Measurements from ENCODE around the gene PPM1D.

Gene PPM1D

DNA sequence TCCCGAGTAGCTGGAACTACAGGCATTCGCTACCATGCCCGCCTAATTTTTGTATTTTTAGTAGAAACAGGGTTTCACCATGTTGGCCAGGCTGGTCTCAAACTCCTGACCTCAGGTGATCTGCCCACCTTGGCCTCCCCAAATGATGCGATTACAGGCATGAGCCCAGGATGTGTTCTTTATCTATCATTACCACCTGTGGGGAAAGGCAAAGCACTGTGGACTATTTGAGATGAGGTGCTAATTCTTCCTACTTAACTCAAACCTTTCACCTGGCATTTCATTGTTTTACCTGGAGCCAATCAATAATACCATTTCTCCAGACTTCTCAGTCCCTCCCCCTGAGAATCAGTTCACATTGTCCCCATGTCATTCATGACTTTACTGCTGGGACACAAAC is 20.4 kb upstream of the PPM1D start (continued):
- TF ChIP-seq, protein P1, sequence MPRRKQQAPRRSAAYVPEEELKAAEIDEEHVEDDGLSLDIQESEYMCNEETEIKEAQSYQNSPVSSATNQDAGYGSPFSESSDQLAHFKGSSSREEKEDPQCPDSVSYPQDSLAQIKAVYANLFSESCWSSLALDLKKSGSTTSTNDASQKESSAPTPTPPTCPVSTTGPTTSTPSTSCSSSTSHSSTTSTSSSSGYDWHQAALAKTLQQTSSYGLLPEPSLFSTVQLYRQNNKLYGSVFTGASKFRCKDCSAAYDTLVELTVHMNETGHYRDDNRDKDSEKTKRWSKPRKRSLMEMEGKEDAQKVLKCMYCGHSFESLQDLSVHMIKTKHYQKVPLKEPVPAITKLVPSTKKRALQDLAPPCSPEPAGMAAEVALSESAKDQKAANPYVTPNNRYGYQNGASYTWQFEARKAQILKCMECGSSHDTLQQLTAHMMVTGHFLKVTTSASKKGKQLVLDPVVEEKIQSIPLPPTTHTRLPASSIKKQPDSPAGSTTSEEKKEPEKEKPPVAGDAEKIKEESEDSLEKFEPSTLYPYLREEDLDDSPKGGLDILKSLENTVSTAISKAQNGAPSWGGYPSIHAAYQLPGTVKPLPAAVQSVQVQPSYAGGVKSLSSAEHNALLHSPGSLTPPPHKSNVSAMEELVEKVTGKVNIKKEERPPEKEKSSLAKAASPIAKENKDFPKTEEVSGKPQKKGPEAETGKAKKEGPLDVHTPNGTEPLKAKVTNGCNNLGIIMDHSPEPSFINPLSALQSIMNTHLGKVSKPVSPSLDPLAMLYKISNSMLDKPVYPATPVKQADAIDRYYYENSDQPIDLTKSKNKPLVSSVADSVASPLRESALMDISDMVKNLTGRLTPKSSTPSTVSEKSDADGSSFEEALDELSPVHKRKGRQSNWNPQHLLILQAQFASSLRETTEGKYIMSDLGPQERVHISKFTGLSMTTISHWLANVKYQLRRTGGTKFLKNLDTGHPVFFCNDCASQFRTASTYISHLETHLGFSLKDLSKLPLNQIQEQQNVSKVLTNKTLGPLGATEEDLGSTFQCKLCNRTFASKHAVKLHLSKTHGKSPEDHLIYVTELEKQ (tag by site-specific recombination; IDR thresholded peaks at IDR 0.05; ENCODE audit: borderline replicate concordance): no peak
- no peak for TF ChIP-seq ZSCAN16 (tag by site-specific recombination; IDR thresholded peaks at IDR 0.05)
- TF ChIP-seq ZNF792 (tag by site-specific recombination; IDR thresholded peaks at IDR 0.05): no peak
- no peak for TF ChIP-seq ZNF433 (tag by site-specific recombination; IDR thresholded peaks at IDR 0.05; ENCODE audit: low read depth)
- TF ChIP-seq ZNF350 (tag by site-specific recombination; IDR thresholded peaks at IDR 0.05): no peak
- TF ChIP-seq ZNF596 (tag by site-specific recombination; IDR thresholded peaks at IDR 0.05): no peak

DNA sequence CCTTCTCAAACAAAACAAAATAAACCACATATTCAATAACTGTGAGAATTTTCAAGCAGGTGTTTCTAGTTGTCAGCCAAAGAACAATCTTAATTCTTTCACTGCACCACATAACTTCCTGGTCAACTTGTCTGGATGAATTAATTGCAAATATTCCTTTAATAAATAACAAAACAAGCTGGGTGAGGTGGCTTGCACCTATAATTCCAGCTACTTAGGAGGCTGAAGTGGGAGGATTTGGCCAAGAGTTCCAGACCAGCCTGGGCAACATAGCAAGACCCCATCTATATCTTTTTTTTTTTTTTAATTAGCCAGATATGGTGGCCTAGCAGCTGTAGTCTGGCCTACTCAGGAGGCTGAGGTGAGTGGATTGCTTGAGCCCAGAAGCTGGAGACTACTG is 17.0 kb upstream of the PPM1D start:
- Histone ChIP-seq H3K4me1 (ENCODE audit: control insufficient read depth, insufficient read depth, low read length) (no peaks in the 10 kb centered on the region), H3K27ac (ENCODE audit: extremely low read depth, low read depth, low read length) (no peak overlapping the region), H3K4me3 (ENCODE audit: low read depth, low read length) (no peak overlapping the region), H3K9me3 (ENCODE audit: control insufficient read depth, insufficient read depth, low read depth, low read length) (no peaks in the 10 kb centered on the region), H3K36me3 (ENCODE audit: control insufficient read depth in 2 of 2, insufficient read depth in 1 of 2, low read length in 2 of 2) (no peaks in the 10 kb centered on the region)
- ChIA-PET CTCF (interaction anchor here (3.1 kb wide), 1 partner anchor 13 kb away, joined by 16 read pairs; no protein-coding TSS in a partner anchor), POLR2A (interaction anchor here (3.5 kb wide), 1 partner anchor 17 kb away, joined by 13 read pairs; the partner anchor contains the start of gene PPM1D)
- TF ChIP-seq ZNF514 (tag by site-specific recombination; IDR thresholded peaks at IDR 0.05) (no peak), ZNF121 (tag by site-specific recombination; IDR thresholded peaks at IDR 0.05) (peak; percentile 91), ZBTB48 (tag by site-specific recombination; IDR thresholded peaks at IDR 0.05) (no peak), TCF7L2 (IDR thresholded peaks at IDR 0.05; ENCODE audit: borderline replicate concordance, low read depth, low read length) (no peak), ZNF138 (tag by site-specific recombination; IDR thresholded peaks at IDR 0.05; ENCODE audit: borderline replicate concordance) (no peak), ZNF174 (tag by site-specific recombination; IDR thresholded peaks at IDR 0.05) (no peak), ZNF274 (IDR thresholded peaks at IDR 0.05; ENCODE audit: low read length) (no peak), ZNF274 (tag by site-specific recombination; IDR thresholded peaks at IDR 0.05; ENCODE audit: borderline replicate concordance) (no peak)
- TF ChIP-seq, protein P2, sequence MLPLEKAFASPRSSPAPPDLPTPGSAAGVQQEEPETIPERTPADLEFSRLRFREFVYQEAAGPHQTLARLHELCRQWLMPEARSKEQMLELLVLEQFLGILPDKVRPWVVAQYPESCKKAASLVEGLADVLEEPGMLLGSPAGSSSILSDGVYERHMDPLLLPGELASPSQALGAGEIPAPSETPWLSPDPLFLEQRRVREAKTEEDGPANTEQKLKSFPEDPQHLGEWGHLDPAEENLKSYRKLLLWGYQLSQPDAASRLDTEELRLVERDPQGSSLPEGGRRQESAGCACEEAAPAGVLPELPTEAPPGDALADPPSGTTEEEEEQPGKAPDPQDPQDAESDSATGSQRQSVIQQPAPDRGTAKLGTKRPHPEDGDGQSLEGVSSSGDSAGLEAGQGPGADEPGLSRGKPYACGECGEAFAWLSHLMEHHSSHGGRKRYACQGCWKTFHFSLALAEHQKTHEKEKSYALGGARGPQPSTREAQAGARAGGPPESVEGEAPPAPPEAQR (tag by site-specific recombination; IDR thresholded peaks at IDR 0.05): no peak
- TF ChIP-seq, protein P3, sequence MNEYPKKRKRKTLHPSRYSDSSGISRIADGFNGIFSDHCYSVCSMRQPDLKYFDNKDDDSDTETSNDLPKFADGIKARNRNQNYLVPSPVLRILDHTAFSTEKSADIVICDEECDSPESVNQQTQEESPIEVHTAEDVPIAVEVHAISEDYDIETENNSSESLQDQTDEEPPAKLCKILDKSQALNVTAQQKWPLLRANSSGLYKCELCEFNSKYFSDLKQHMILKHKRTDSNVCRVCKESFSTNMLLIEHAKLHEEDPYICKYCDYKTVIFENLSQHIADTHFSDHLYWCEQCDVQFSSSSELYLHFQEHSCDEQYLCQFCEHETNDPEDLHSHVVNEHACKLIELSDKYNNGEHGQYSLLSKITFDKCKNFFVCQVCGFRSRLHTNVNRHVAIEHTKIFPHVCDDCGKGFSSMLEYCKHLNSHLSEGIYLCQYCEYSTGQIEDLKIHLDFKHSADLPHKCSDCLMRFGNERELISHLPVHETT (tag by site-specific recombination; IDR thresholded peaks at IDR 0.05): no peak

DNA sequence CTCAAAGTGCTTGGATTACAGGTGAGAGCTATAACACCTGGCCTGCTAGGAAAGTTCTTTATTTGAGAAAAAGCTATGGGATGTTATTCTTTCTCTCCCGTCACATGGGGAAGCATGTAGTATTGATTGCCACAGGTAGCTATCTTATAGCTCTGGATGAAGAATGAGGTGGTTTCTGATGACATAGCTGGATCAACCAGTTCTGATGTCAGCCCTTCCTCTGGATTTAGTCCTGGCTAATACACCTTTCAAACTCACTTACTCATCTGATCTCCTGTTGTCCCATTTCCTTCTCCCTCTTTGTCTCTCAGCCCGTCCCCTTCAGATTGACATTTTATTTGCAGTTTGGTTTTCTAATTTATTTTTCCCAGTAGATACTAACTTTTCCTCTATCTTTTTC is 14.1 kb upstream of the PPM1D start:
- no peaks in the 10 kb centered on the region for H3K36me3 ChIP-seq (ENCODE audit: control insufficient read depth in 2 of 2, insufficient read depth in 1 of 2, low read length in 2 of 2)
- TF ChIP-seq SCRT2 (tag by site-specific recombination; IDR thresholded peaks at IDR 0.05) (0 out of 2 replicates have a peak, but pooled peaks have one; percentile 25), ZSCAN23 (tag by site-specific recombination; IDR thresholded peaks at IDR 0.05) (no peak)
- ChIA-PET POLR2A (interaction anchor here (0.5 kb wide), 1 partner anchor 80 kb away, joined by 4 read pairs; no protein-coding TSS in a partner anchor), CTCF (interaction anchor here (0.5 to 1.3 kb wide), 3 partner anchors 8 to 14 kb away, joined by 3 read pairs; partner anchors contain the start of gene PPM1D)
- no peak overlapping the region for H3K27ac ChIP-seq (ENCODE audit: extremely low read depth, low read depth, low read length)
- no peak overlapping the region for H3K4me3 ChIP-seq (ENCODE audit: low read depth, low read length)
- H3K4me1 ChIP-seq (ENCODE audit: control insufficient read depth, insufficient read depth, low read length): no peaks in the 10 kb centered on the region
- H3K9me3 ChIP-seq (ENCODE audit: control insufficient read depth, insufficient read depth, low read depth, low read length): no peaks in the 10 kb centered on the region

Measured in HEK293 (cell line).